ENCODE results near the gene GP1BB. TPM values are rescaled to one million over a fixed set of nuclear protein-coding genes. Genes with fewer than 3 reads are reported as not detected.
"Not testable (repeated sequence)": the region's sequence is repeated elsewhere in the genome, so short reads cannot be mapped to it uniquely, and the experiment has no call there.

The GP1BB gene
- total and polyA plus RNA-seq, 8 donors, result 3.3 to 11.1 (median 5.4) TPM; not detected in 1

GRCh38 chr22:19693581-19693980, 29.8 kb upstream of the GP1BB start:
- no peaks in the 10 kb centered on the region for H3K36me3 ChIP-seq
- H3K27ac ChIP-seq, result no peak overlapping the region
- H3K4me1 ChIP-seq, result peaks cover 0 to 11% of the 10 kb centered on the region in 2 donors
- TF ChIP-seq CTCF (IDR thresholded peaks at IDR 0.05), result no peak
- DNase-seq (no peak), ATAC-seq (no peak)
- H3K9me3 ChIP-seq, result no peaks in the 10 kb centered on the region
- intact Hi-C loops (cut with DNase I), result no loop called here
- H3K4me3 ChIP-seq, result no peak overlapping the region
- H3K27me3 ChIP-seq, result peaks cover 0 to 29% of the 10 kb centered on the region in 2 donors

GRCh38 chr22:19693981-19694670, 29.2 kb upstream of the GP1BB start:
- Histone ChIP-seq H3K27me3 (peaks cover 0 to 23% of the 10 kb centered on the region in 2 donors), H3K4me1 (peaks cover 0 to 7% of the 10 kb centered on the region in 2 donors), H3K4me3 (no peak overlapping the region), H3K27ac (no peak overlapping the region), H3K9me3 (no peaks in the 10 kb centered on the region), H3K36me3 (no peaks in the 10 kb centered on the region)
- DNase-seq (no peak), ATAC-seq (no peak)
- TF ChIP-seq CTCF (IDR thresholded peaks at IDR 0.05), result no peak
- intact Hi-C loops (cut with DNase I), result no loop called here

- peaks cover 0 to 18% of the 10 kb centered on the region in 2 donors for H3K27me3 ChIP-seq
- DNase-seq, result no peak
- no peak overlapping the region for H3K27ac ChIP-seq
- H3K9me3 ChIP-seq, result no peaks in the 10 kb centered on the region
- TF ChIP-seq CTCF (IDR thresholded peaks at IDR 0.05), result no peak
- peaks cover 0 to 2% of the 10 kb centered on the region in 2 donors for H3K4me1 ChIP-seq
- intact Hi-C loops (cut with DNase I), result no loop called here
- H3K36me3 ChIP-seq, result no peaks in the 10 kb centered on the region
- ATAC-seq, result no peak
- no peak overlapping the region for H3K4me3 ChIP-seq
These were observed 28.6 kb upstream of the GP1BB start for GRCh38 chr22:19694696-19695095.

GRCh38 chr22:19696504-19697276, 26.6 kb upstream of the GP1BB start:
- no peak for TF ChIP-seq CTCF (IDR thresholded peaks at IDR 0.05)
- Histone ChIP-seq H3K27me3 (peaks cover 0 to 4% of the 10 kb centered on the region in 2 donors), H3K9me3 (no peaks in the 10 kb centered on the region), H3K4me1 (peaks cover 0 to under 1% of the 10 kb centered on the region in 2 donors), H3K27ac (no peak overlapping the region), H3K4me3 (no peak overlapping the region), H3K36me3 (no peaks in the 10 kb centered on the region)
- intact Hi-C loops (cut with DNase I), result no loop called here
- ATAC-seq (no peak), DNase-seq (no peak)

- intact Hi-C loops (cut with DNase I); H3K4me3 ChIP-seq; H3K9me3 ChIP-seq; H3K27ac ChIP-seq; DNase-seq; H3K27me3 ChIP-seq; ATAC-seq; H3K4me1 ChIP-seq; H3K36me3 ChIP-seq: not testable (repeated sequence)
These were observed 25.5 kb upstream of the GP1BB start for GRCh38 chr22:19697871-19698270.
